Stimulated activated naive CD4-positive, alpha-beta T cell (primary cell): ENCODE data around the gene MRPS24.
"Not testable (repeated sequence)": the region's sequence is repeated elsewhere in the genome, so short reads cannot be mapped to it uniquely, and the experiment has no call there.

Experiments
- DNase-seq, 6 experiments: peaks; one replicate each; lab custom pipeline; 2025; lab: John Stamatoyannopoulos, UW

MRPS24 gene

DNA sequence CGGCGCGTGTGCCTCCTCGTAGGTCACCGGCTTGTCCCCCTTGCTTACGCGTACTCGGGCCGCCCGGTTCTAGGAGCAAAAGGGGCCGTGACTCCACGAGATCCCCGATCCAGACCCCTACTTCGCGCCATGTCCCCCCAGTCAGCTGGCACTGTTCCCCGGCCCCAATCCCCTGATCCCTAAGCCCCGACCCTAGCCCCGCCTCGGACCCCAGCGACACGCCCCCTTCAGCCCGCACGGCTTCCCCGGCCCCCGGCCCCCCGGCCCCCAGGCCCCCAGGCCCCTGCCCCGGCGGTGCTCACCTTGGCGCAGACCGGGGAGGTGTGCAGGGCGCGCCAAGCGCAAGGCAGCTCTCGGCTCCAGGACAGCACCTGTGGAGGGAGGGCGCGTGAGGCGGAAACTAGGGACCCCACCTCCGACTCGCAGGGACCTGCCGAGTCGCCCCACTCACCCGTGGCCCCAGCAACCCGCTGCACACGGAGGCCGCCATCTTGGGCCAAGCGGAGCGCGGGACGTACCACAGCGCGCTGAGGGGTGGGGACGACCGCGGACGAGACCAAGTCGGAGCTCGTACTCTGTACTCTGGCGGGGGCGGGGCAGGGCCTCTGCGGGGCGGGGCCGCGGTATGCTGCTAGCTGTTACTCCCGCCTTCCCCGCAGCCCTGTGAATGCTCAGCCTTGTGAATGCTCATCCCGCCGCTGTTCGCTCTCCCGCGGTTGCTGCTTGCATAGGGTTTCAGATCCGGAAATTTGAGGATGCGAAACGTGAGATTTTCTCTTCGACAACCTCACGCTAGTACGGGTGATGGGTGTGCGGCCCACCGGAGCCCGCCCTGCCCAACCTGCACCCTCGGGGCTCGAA is at the start of gene MRPS24:
MRPS24 (minus strand) TSS at position 512 of the 861 bp plus-strand sequence; CDS start at position 490, 22 bp downstream.
- peak; percentile 85 to 94 (median 92) for DNase-seq

DNA sequence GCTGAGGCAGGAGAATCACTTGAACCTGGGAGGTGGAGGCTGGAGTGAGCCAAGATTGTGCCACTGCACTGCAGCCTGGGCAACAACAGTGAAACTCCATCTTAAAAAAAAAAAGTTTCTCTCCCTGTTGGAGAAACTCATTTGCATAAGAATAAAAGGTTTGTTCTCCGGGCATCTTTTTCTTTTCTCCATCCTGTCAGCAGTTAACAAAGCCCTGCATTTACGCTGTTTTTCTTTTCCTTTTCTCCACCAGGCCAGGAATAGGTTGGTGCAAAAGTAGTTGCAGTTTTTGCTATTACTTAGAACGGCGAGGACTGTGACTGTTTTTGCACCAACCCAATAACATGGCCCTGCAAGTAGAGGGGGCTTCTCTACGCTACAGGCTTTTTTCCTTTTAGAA is 46.6 kb upstream of the MRPS24 start:
- DNase-seq: no peak

DNA sequence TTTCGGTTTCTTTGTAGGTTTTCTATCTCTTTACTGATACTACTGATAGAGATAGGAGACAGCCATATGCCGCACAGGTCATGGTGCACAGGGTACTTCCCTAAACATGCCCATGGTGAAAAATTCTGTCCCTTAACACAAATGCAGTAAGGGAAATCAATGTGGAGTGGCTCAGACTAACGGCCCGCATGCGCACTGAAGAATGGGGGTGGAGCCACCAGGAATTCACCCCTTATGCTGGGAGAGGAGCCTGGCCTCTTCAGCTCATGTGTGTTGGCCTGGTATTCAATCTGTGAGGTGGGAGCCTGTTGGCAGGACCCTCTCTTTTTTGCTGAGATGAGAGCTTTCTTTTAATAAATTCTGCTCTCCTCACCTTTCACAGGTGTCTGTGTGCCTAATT is 45.5 kb upstream of the MRPS24 start:
- no peak for DNase-seq

DNA sequence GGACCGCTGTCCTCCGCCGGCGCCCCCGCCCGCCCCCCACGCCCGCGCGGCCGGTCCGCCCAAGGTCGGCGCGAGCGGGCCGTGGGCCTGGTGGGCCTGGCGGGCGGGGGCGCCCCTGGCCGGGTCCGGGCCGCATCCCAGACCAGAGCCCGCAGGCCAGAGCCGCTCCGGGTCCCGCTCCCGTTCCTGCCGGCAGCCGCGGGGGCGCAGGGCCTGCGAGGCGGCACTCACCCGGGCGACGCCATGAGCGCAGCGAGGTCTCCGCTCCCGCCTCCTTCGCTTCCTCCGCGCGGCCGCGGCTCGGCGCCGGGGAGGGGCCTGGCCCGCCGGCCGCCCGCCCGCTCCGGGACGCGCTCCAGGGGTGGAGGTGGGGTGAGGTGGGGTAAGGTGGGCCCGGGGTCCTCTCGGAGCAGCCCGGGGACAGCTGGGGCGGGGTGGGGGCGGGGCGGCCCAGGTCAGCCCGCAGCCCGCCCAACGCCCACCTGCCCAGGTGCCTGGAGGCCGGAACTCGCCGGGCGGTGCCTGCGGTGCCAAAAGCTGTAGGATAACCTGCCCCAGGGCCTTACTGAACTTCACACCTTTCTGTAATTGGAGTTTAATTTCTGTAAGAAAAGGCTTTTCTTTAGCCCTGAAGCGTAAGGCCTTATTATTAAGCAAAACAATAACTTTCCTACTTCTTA is 37.2 kb upstream of the MRPS24 start, which contains the start of gene URGCP:
URGCP (minus strand) TSS at position 266 of the 680 bp plus-strand sequence; CDS start at position 245, 21 bp downstream.
- peak in 5 of 6 experiments; percentile 11 to 55 (median 41) for DNase-seq

DNA sequence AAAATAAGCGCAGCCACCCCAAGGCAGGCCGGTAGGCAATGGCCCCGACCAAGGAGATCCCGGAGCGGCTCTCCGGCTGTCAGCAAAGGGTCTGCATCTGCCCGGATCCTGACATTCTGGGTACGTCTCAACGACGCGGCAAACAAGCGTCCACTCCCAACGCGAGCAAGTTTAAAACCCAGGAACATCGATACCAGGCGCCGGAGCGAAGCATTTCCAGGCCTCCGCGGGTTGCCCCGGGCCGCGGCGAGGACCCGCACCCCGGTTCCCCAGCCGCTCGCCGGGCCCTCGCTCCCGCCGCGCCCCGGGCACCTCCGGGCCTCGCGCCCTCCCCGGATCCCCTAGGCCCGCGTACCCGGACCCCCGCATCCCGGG is 36.6 kb upstream of the MRPS24 start:
- peak in 3 of 6 experiments; percentile 29 to 42 (median 38) for DNase-seq

DNA sequence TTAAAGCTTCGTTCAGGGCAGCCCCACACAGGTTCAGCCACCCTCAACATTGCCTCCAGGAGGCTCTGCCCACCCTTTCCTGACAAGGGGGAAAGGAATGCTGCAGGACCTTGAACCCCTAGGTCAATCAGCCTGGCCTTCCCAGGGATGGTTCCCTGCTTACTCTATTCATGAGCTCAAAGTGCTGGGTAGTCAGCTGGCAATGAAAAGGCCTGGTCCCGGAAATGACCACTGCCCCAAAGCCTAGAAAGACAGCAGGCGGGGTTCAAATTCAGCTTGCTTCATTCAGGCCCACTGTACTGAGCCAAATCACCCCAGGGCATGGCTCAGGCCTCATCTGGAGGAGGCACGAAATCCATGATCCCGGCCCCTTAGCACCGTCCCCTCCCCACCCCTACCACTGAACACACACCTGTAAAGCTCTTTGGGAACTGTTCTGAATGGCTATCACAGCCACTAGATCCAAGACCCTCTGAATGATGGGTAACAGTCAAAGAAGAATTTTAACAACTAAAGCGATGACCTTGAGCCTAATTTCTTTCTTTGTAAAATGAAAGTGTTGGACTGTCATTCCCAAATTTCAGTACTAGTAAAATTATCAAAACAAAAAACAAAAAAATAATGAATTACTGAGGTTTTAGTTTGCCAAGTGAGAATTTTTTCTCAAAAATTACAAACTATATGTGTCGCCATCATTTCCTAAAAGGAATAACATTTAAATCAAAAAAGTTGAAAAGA is 36.1 kb upstream of the MRPS24 start:
- no peak for DNase-seq

DNA sequence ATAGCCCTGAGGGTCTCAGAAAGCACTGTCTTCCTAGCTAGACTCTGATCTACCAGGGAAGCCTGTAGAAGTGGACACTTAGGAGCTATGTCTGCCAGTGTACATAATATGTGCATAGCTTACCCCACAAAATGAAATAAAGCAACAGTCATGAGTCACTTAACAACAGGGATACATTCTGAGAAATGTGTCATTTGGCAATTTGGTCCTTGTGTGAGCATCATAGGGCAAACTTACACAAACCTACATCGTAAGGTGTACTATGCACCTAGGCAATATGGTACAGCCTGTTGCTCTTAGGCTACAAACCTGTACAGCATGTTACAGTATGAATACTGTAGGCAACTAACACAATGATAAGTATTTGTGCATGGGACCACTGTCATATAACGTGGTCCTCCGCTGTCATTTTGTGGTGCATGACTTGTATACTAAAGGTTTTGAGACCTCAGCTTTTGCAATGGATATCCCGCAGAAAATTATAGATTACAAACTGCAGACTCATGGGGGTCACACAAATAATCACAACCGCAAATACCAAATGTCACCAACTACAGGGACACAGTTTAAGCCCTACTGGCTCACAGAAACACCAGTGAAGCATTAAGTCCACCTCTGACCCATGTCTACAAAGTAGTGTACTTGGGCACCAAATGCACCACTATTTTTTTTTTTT is 35.4 kb upstream of the MRPS24 start:
- no peak for DNase-seq

DNA sequence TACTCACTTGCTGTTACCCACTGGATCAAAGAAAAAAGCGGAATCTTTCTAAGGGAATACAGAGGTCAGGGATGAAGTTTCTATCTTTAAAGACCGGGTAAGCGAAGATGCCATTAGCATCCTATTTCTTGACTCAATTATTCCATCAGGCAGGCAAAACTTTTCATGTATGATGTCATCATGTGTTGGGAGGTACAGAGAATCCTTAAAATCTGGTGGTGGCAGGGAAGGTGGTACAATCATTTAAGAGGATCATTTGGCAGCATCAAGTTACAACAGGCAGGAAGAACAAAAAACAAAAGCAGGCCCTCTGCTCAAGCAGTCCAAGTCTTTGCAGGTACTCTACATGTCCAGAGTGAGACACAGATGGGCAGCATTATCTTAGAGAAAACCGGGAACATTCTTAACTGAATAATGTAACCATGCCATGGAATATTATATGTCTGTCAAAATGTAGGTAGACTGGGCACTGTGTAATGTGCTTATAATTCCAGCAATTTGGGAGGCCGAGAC is 33.3 kb upstream of the MRPS24 start:
- no peak for DNase-seq

DNA sequence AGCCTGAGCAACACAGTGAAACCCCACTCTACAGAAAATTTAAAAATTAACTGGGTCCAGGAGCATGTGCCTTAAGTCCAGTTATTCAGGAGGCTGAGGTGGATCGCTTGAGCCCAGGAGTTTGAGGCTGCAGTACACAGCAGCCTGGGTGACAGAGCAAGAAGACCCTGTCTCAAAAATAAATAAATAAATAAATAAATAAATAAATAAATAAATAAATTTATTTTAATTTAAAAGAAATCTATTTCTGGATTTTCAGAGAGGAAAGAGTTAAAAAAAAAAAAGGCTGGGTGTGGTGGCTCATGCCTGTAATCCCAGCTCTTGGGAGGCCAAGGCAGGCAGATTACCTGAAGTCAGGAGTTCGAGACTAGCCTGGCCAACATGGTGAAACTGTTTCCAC is 29.3 kb upstream of the MRPS24 start:
- not testable (repeated sequence) for DNase-seq

DNA sequence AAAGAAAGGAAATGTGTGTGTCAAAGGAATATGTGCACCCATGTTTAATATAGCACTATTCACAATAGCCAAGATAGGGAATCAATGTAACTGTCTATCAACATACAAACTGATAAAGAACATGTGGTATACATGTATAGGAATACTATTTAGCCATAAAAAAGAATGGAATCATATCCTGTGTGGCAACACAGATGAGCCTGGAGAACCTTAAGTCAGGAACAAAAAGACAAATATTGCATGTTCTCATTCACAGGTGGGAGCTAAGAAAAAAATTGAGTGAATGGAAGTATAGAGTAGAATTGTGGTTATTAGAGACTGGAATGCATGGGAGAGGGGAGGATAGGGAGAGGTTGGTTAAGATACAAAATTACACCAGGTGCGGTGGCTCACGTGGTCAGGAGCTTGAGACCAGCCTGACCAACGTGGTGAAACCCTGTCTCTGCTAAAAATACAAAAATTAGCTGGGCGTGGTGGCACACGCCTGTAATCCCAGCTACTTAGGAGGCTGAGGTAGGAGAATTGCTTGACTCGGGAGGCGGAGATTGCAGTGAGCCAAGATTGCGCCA is 26.6 kb upstream of the MRPS24 start:
- DNase-seq: no peak

DNA sequence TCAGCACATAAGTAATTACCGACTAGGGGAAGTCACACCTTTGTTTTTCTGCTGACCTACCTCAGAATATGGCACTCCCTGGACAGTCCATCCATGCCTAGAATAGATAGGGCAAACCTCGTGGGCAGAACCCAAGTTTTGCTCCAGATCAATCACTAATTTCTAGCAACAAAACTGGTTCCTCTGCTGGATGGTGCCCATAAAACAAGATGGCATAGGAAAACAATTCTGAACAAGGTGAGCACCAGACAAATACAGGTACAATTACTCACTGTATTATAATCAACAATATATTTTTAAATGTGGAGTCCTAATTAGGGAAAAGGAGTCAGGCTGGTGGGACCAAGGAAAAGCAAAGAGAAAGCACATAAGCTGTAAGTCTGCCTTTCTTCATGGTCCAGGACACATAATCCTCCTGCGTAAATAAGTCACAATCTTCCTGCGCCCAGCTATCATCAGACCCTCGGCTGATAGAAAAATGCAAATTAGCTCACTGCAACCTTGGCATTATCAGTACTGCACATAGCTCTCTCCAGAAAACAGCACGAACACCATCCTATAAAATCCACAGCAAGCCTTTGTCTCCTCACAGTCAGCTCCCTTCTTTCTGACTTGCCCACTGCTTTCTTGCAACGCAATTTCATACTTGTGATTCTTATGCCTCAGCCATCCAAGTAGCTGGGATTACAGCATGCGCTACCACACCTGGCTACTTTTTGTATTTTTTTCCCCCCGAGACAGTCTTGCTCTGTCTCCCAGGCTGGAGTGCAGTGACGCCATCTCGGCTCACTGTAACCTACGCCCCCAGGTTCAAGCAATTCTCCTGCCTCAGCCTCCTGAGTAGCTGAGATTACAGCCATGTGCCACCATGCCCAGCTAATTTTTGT is 22.0 kb upstream of the MRPS24 start:
- DNase-seq: no peak

DNA sequence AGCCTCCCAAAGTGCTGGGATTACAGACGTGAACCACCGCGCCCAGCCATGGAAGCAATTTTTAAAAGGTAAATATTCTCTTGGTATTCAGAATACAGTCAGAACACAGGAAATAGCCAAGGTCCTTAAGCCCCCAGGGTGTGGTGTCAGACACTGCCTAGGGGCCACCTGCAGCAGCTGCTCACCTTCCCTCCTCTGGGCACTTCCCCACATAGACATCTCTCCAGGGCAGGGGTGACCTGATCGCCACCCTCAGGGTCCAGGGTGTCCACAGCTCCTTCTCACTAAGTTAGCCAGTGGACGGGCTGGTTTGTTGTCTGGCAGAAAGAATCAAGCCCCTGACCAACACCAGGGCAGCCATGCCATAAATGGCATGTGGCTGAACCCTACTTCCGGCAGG is 21.2 kb upstream of the MRPS24 start:
- no peak for DNase-seq

DNA sequence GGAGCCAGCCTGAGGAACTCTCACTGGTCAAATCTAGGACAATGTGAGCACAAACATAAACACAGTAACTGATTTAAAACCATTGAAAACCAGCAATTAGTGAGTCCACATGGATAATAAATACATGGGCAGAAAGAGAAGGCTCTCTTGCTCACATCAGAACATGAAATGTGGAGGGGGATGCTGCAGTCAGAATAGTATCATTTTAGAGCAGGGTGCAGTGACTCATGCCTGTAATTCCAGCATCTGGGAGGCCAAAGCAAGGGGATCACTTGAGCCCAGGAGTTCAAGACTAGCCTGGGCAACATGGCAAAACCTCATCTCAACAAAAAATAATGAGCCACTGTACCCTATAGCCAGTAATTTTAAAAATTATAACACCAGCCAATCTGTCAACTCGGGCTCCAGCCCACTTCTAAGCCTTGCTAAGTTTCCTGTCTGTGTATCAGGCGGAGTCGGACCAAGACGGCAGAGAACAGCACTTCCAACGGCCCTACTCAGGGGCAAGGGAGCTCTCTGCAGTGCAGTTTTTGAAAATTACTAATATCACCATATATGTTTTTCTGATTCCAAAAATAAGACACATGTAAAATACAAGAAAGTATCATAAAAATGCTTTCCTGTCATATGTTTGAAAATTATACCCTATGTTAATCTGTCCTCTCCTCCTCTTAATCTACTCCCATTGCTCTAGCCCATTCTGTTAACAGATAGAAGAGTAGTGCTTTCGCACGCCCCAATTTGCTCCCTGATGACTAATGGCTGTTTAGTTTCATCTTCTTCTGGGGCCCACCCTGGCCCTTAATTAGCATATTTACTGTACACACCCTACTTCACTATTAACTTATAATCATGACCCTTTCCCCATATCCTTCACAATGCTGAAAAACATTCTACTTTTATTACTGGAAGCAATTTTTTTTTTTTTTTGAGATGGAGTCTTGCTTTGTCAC is 20.0 kb upstream of the MRPS24 start:
- no peak for DNase-seq

DNA sequence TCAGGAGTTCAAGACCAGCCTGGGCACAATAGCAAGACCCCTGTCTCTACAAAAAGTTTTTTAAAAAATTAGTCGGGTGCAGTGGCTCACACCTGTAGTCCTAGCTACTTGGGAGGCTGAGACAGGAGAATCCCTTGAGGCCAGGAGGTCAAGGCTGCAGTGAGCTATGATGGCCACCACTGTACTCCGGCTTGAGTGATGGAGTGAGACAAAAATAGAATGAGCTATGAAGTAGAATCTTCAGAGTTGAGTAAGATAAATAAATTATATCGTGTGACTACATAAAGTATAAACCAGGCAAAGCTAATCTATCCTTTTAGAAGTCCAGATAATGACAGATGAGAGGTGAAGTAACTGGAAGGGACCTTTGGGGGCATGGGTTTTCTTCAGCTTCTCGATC is 15.3 kb upstream of the MRPS24 start:
- no peak for DNase-seq

DNA sequence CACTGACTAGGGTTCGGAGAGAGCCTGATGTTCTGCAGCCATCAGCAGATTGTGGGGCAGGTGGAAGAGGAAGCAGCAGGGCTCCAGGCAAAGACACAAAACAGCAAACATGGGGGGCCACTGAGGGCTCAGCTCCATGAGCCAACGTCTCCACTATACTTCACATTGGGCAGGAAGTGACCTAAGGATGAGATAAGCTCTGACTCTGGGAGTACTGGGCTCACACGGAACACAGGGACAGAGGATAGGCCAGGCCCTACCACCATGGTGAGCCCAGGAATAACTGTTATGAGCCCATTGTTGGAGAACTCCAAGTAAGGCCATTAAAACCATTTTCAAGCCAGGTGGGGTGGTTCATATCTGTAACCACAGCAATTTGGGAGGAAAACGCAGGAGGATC is 14.9 kb upstream of the MRPS24 start:
- no peak for DNase-seq

DNA sequence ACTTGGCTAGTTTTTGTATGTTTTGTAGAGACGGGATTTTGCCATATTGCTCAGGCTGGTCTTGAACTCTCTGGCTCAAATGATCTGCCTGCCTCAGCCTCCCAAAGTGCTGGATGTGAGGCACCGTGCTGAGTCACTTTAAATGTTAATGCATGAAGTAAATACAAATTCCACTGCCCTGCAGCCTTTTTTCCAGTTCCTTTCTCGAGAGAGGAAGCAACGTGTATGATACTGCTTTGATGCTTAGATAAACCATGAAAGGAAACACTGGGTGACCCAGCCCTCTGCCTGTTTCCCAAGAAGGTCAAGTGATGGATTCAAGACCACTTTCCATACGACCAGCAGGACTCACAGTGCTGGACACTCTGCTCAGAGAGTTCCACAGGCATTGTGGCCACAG is 11.3 kb upstream of the MRPS24 start:
- no peak for DNase-seq

DNA sequence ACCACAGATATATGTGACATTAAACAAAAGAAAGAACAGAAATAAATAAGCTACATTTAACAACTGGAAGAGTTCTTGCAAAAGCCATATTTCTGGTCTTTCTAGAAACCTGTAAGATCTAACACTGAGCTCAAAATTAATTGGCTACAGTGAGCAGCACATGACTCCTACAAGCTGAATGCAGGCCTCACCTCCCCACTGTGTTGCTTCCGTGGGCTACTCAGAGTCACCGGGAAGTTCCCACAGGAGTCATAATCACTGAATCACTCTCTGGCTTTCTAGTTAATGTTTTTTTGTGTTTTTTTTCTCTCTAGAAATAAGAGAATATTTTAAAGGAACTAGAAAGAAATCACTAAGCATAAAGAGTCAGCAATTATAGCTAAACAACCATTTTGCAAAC is 10.2 kb upstream of the MRPS24 start:
- DNase-seq: no peak

DNA sequence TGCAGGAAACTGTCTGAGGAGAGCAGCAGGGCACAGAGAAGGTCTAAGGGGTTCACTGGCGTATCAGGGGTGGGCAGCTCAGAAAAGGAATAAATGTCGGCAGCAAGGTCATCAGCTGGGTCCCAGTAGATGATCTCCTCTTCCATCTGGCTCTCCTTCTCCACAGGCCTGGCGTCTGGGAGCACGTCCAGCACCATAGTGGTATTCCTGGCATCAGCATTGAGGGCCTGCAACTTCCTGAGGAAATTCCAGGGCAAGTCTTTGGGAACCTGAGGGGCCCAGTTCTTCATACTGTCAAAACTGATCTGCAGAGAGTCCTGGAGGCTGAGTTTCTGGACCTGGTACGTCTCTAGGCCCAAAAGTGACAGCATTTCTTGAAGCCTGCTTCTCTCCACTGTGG is 9.6 kb upstream of the MRPS24 start:
- DNase-seq: no peak
